GM18951 (cell line): ENCODE measurements around the gene FAT1.

Experiments
- POLR2A ChIP-seq: IDR thresholded peaks from 4 replicates; pipeline ENCODE4 v1.6.1; 2011; ENCODE audit warnings: mild to moderate bottlenecking; ENCODE audit not compliant: insufficient read length, insufficient read depth; ENCODE audit errors: extremely low read depth
- in situ Hi-C: fragments of 300-500 bp; cut with MboI; formaldehyde crosslinking; loops from one replicate; pipeline ENCODE4 v1.12.0; 2022; ENCODE audit warnings: low sequenced_read_pairs, mixed read lengths, inconsistent platforms; ENCODE audit not compliant: unreplicated experiment

FAT1 gene

DNA sequence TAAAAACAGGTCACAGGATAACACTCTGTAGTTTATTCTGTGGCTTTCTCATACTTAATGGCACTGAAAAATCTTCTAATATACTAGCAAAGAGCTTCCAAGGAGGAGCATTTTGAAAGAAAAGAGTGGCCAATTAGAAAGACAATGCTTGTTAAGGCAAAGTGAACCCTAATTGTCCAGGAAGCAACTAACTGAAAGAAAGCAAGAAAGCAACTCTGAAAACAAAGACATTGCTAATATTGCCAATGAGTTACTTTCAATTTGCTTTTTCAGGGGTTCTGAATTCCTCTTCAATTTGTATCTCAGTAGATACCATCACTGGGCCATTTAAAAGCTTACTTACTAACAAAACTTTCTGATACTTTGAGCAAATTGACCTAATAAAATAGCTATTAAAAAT, 89.8 kb downstream of the FAT1 start:
- in situ Hi-C loops: no loop called here
- no peak for TF ChIP-seq POLR2A

DNA sequence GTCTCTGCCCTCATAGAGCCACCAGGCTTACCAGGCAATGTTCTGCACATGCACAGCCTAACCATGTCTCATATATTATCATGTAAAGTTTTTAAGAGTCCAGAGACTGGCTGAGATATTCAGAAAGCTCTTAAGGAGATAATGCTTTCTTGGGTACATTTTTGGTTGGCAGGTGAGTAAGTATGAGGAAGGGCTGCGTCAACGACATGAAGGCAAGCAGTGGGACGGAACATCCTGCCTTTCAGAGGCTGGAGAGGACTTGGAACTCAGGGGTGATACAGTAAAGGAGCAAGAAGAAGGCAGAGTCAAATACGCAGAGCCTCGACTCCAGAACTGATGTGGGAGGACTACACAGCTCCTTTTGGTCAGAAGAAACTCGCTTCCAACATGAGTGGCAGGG, 93.5 kb downstream of the FAT1 start:
- no peak for TF ChIP-seq POLR2A

DNA sequence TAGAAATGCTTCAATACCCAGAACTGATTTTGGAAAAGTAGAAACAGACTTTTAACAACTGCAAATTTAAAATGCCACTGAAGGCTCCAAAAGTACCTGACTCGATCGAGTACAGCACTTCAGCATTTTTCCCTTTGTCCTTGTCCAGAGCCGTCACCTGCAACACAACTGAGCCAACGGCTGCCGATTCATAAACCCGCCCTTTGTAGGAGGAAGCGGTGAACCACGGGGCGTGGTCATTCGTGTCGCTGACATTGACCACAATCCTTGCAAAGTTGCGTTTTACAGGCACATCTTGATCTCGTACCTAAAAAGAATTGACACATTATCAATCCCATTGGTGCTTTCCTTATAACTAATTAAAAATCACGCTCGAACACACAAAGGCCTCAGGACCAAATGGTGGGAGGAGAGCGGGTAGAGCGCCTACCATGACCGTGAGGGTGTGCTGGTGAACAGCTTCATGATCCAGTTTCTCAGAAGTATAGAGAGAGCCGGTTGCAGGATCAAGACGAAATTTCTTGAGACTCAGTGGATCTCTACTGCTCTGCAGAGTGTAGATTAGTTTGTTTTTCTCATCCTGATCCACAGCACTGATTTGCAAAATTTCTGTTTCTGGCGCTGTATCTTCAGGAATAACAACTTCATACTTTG, 95.5 kb downstream of the FAT1 start:
- in situ Hi-C loops: no loop called here
- TF ChIP-seq POLR2A: no peak

More for the DNA sequence above, 93.5 kb downstream of the FAT1 start:
- in situ Hi-C loops: no loop called here

DNA sequence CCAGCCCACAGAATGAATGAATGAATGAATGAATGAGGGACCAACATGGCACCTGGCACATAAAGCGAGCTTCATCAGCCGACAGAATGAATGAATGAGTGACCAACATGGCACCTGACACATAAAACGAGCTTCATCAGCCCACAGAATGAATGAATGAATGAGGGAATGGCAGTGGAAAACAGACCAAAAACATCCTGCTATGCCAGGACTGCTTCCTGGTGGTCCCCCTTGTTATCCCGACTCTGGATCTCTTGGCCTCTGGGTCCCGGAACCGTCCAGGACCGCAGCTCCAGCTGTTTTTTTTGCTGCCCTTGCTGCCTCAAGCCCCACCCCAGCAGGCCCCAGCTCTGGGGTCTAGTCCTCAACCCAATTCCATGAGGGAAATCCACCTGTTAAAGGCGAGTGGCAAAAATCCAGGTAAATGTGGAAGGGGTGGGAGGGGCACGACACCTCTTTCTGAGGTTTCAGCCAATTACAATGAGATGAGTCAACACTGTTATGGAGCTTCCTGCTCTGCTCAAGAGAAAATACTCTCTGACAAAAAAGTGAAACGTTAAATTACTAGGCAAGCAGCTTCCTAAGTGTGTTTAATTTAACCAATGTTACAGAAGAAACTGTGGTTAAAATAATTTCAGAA, 96.3 kb downstream of the FAT1 start:
- in situ Hi-C loops: no loop called here

DNA sequence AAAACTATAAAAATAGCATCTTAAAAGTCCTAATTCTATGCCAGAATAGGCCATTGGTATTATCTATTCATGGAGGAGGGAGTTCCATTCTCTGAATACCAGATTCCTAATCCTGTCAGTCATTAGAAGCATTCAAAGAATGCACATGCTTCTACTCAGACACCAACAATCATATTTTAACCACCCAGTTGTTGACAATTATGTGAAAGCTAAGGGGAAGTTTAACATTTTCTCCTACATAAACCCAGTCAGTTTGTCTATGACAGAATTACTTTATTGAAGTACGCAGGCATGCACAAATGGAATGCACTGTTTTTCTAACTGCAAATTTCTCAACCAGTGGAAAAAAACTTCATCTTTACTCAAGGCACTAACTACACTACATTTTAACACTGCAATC, 98.7 kb downstream of the FAT1 start:
- no peak for TF ChIP-seq POLR2A
- in situ Hi-C loops: no loop called here

More for the DNA sequence above, 96.3 kb downstream of the FAT1 start:
- no peak for TF ChIP-seq POLR2A

DNA sequence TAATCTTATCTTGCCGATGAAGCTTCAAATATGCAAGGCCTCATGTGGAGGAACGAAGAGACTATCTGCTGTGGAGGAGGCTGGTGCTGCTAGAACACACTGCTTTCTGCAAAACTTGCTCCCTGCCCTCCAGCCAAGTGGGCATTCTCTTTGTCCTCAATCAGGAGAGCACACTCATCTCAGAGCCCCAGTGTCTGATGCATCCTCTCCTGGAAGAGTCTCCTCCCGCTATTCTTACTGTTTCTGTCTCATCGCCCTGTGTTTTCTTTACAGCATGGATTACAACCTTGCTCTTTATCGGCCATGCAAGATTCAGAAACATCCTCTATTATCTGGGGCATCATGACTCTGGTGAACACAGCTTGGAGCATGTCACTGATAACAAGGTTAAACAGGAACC, 100.1 kb downstream of the FAT1 start:
- TF ChIP-seq POLR2A: no peak
- in situ Hi-C loops: no loop called here

DNA sequence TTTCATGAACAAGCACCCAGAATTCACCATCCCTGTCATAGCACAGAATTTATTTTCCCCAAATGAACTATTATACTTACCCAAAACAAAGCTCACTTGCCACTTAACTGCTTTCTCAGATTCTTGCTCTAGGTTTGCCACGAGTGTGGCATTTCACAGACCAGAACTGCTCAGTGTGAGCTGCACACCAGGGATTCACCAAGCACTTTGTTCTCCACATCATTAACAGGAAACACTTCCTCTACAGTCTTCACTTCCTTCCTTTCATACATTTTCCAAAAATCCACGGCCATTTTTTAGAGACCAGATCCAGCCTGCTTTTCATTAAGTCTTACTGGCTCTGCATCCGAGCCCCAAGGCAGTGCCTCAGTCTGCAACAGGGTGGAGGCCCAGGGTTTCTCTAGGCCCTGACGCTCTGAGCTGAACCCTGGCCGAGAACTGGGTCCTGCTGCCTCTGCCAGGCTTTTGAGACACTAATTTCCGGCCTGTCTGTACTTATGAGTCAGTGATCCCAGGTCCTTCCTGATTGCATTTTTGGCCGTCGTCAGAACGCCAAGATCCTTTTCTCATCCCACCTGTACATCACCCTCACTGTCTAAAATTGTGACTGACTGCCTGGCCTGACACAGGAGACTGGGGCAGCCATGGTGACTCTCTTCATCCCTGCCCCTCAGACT, 100.7 kb downstream of the FAT1 start:
- in situ Hi-C loops: no loop called here
- TF ChIP-seq POLR2A: no peak

DNA sequence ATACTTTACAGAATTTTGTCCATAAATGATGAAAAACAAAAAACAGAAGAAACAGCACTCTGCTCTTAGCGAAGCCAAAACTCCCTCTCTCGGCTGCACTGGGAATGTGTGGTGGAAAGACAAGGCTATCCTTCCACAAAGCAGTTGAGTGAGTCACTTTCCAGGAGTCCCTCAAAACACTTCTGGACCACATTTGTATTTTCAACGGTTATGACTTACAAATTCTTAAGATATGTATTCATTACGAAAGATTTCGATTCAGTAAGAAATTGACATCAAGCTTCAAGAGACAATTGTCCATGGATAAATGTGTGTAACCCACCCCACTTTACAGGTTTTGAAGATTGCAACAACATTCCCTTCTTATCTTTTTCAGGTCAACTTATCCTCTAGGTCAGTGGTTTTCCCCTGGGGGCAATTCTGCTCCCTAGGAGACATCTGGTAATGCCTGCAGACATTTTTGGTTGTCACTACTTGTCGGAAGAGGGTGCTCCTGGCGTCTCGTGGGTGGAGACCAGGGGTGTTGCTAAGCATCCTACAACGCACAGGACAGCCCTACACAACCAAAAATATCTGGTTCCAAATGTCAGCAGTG, 101.6 kb downstream of the FAT1 start:
- in situ Hi-C loops: no loop called here
- no peak for TF ChIP-seq POLR2A

DNA sequence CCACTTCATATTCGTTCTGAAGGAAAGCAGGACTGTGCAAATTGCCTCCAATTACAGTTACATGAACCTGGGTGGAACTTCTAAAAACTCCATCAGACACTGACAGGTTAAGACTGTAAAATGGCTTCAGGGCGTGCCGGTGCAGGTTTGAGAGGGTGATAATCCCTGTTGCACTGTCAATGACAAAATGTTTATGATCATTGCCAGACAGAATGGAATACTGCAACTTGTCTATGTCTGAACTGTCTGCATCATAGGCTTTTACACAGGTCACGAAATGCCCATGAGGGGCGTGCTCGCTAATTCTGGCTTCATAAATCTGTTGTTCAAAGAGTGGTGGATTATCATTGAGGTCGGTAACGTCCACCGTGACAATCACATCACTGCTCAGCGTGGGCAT, 104.6 kb downstream of the FAT1 start:
- TF ChIP-seq POLR2A: no peak

DNA sequence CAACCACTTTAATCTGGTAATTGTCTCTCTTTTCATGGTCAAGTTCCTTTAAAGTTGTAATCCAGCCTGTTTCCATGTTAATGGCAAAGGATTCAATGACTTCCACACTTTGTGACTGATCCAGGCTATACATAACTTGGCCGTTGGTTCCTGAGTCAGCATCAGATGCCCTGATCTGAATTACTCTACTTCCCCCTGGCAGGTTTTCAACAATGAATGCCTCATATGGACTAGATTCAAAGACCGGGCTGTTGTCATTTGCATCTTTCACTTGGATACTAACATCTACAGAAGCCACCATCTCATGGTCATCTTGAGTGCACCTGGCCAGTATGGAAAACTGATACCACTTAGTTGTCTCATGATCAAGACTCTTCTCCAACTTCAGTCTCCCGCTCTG, 105.7 kb downstream of the FAT1 start:
- in situ Hi-C loops: no loop called here
- no peak for TF ChIP-seq POLR2A

More for the DNA sequence above, 104.6 kb downstream of the FAT1 start:
- in situ Hi-C loops: no loop called here

DNA sequence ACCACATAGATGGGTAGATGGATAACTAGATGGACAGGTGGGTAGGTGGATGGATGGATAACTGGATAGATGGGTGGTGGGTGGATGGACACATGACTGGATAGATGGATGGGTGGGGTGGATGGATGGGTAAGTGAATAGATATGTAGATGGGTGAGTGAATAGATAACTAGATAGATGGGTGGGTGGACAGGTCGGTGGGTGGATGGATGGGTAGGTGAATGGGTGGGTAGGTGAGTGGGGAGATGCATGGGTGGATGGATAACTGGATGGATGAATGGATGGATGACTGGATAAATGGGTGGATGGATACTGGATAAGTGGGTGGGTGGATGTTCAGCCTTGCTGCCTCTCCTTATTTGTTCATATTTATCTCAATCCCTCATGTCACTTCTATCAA, 116.2 kb downstream of the FAT1 start:
- TF ChIP-seq POLR2A: no peak
- in situ Hi-C loops: no loop called here

DNA sequence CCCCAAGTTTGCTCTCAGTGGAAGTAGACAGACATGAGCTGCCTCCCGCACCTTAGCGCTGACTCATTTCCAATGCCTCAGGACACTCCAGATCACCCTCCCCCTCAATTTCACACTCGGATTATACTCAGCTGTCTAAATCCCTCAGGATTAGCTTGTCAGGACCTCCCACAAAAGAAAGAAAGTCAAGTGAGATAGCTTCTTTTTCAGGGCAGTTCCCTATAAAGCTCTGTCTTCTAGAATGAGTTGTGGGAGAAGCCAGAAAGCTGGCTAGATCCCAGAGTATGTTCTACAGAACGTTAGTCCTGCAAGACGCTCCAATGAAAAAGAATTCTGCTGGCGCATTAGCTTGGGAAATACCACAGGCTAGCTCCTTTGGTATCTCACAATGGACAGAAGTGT, 117.1 kb downstream of the FAT1 start:
- in situ Hi-C loops: no loop called here
- no peak for TF ChIP-seq POLR2A

DNA sequence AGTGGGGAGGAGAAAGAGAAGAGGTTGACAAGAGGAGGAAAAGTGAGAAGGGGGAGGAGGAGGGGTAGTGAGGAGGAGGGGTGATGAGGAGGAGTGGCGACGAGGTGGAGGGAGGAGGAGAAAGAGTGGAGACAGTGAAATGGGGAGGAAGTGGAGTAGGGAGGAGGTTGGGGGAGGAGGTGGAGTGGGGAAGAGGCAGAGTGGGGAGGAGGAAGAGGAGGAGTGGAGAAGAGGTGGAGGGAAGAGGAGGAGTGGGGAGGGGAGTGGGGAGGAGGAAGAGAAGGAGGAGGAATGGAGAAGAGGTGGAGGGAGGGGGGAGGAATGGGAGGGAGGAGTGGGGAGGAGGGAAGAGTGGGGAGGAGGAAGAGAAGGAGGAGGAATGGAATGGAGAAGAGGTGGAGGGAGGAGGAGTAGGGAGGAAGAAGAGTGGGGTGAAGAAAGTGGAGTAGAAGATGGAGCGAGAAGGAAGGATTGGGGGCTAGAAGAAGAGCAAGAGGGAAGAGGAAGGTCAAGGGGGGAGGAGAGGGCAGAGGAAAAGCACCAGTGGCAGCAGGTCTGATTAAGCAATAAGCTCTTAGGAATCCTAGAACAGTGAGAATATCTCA, 118.3 kb downstream of the FAT1 start:
- no peak for TF ChIP-seq POLR2A
- in situ Hi-C loops: no loop called here

DNA sequence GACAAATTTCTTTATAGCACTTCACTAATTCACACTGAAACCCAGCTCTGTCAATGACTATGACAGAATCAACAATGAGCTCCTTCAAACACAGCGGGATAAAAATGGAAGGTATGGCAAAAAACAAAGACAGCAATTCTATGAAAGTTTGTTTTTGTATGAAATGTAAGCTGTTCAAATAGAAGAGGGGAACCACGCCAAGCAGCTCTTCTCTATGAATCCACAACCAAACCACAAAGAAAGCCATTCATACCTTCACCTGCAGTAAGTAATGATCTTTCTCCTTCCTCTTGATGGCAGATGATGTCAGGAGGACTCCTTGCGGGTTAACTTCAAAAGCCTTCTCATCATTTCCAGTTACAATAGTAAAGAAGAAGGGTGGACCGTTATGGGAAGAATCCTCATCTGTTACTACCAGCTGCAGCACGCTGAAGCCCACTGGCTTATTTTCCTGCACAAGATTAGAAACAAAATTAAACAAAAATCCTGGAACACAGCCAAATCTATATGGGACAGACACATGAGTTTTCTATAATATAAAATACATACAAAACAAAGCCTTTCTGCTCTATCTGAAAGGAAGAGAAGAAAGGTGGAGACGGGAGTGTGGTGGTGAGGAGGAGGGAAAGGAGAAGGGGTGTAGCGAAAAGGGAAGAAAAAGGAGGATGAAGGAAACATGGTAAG, 119.4 kb downstream of the FAT1 start:
- in situ Hi-C loops: no loop called here
- no peak for TF ChIP-seq POLR2A
